Gastroesophageal sphincter (tissue), 3 donors: ENCODE measurements around the gene PRMT9.

Experiments
- CTCF ChIP-seq, 4 experiments: fragments of 200-600 bp in 2 of 4; fragments of 450-650 bp in 2 of 4; sonication (generic) in 1 of 4; IDR thresholded peaks; one replicate each; pipeline ENCODE4 v1.5.1; 2017 to 2019; ENCODE audit warnings: antibody characterized with exemption in 4 of 4, mild to moderate bottlenecking in 2 of 4, moderate library complexity in 2 of 4
- EP300 ChIP-seq: sonication (generic); formaldehyde crosslinking; IDR thresholded peaks from one replicate; pipeline ENCODE4 v1.6.1; 2017; ENCODE audit warnings: antibody characterized with exemption, mild to moderate bottlenecking
- POLR2A ChIP-seq, 2 donors: fragments of 450-650 bp; IDR thresholded peaks; one replicate each; pipeline ENCODE4 v1.6.1; 2017; ENCODE audit warnings: antibody characterized with exemption in 2 of 2, mild to moderate bottlenecking in 2 of 2, moderate library complexity in 1 of 2

DNA sequence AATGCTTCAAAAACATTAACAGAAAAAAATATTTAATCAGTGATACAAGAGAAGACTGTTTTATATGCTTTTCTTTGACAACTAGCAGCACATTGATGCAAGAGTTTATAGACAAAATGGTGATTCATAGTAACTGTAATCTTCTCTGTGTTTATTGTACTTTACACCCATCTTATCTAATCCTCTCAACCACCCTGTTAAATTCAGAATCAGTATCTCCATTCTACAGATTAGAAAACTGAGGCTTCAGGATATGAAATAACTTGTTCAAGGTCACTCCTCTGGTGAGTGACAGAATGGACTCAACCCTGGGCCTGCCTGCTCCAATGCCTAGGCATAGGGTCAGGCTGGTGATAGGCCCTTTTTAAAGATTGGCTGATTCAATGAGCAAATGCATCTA is 92.9 kb downstream of the PRMT9 start:
- TF ChIP-seq CTCF (IDR thresholded peaks at IDR 0.05) (no peak), EP300 (no peak), POLR2A (IDR thresholded peaks at IDR 0.05) (no peak)
